ENCODE data around the gene PTCD3. TPM values are rescaled to one million over a fixed set of nuclear protein-coding genes. Genes with fewer than 3 reads are reported as not detected.
A peak's percentile ranks its signal among the peaks of the same experiment; 100 is the strongest.

The PTCD3 gene
- total RNA-seq, 2 experiments from 2014 or later = 180 to 191 TPM

- H3K4me1 Mint-ChIP-seq (ENCODE audit: low read depth) = peaks cover 13% of the 10 kb centered on the region
- ATAC-seq (no peak), DNase-seq (no peak)
- ChIA-PET CTCF (interaction anchor here (12.0 kb wide), 1 partner anchor 246 kb away, joined by 186 read pairs; no protein-coding TSS in a partner anchor), POLR2A (interaction anchor here (0.6 kb wide), 1 partner anchor 84 kb away, joined by 3 read pairs; no protein-coding TSS in a partner anchor)
- H3K27me3 Mint-ChIP-seq = no peaks in the 10 kb centered on the region
- H3K9me3 Mint-ChIP-seq = no peaks in the 10 kb centered on the region
- intact Hi-C loops (cut with micrococcal nuclease) = no loop called here
- H3K4me3 Mint-ChIP-seq = no peak overlapping the region
- TF ChIP-seq, protein P1, sequence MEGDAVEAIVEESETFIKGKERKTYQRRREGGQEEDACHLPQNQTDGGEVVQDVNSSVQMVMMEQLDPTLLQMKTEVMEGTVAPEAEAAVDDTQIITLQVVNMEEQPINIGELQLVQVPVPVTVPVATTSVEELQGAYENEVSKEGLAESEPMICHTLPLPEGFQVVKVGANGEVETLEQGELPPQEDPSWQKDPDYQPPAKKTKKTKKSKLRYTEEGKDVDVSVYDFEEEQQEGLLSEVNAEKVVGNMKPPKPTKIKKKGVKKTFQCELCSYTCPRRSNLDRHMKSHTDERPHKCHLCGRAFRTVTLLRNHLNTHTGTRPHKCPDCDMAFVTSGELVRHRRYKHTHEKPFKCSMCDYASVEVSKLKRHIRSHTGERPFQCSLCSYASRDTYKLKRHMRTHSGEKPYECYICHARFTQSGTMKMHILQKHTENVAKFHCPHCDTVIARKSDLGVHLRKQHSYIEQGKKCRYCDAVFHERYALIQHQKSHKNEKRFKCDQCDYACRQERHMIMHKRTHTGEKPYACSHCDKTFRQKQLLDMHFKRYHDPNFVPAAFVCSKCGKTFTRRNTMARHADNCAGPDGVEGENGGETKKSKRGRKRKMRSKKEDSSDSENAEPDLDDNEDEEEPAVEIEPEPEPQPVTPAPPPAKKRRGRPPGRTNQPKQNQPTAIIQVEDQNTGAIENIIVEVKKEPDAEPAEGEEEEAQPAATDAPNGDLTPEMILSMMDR (IDR thresholded peaks at IDR 0.05) = no peak
- H3K27ac Mint-ChIP-seq = no peak overlapping the region
- peaks cover 66% of the 10 kb centered on the region for H3K36me3 Mint-ChIP-seq (ENCODE audit: low read depth)
Measured at GRCh38 chr2:86074256-86074655, 31.8 kb upstream of the PTCD3 start.

- peaks cover 63% of the 10 kb centered on the region for H3K36me3 Mint-ChIP-seq (ENCODE audit: low read depth)
- ATAC-seq (no peak), DNase-seq (no peak)
- H3K27ac Mint-ChIP-seq = no peak overlapping the region
- no peak overlapping the region for H3K4me3 Mint-ChIP-seq
- H3K9me3 Mint-ChIP-seq = no peaks in the 10 kb centered on the region
- H3K27me3 Mint-ChIP-seq = no peaks in the 10 kb centered on the region
- H3K4me1 Mint-ChIP-seq (ENCODE audit: low read depth) = peaks cover 13% of the 10 kb centered on the region
- intact Hi-C loops (cut with micrococcal nuclease) = no loop called here
- TF ChIP-seq, protein P1 (IDR thresholded peaks at IDR 0.05) = no peak
- ChIA-PET POLR2A (interaction anchor here (0.6 kb wide), 1 partner anchor 83 kb away, joined by 3 read pairs; no protein-coding TSS in a partner anchor), CTCF (interaction anchor here (12.0 kb wide), 1 partner anchor 246 kb away, joined by 186 read pairs; no protein-coding TSS in a partner anchor)
Measured at GRCh38 chr2:86074811-86075210, 31.2 kb upstream of the PTCD3 start.

DNA sequence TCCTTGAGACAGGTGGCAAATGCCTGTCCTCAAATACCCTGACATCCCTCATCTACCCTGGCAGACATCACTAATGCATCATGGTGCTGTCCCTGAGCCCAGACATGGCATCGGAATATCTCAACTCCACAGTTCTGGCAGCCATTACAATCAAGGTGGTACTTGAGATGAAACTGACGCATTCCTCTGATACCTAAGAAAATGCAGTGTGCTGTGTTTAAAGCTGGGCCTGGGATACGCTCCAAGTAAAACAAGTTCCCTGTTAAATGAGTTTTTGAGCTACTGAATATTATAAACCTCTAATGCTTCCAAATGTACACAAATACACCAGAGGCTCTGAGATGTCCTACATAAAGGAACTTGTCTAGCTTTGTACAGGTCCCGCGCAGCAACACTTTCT is 30.1 kb upstream of the PTCD3 start:
- intact Hi-C loops (cut with micrococcal nuclease) = no loop called here
- POLR2A ChIA-PET = interaction anchor here (1.7 kb wide), 1 partner anchor 8 kb away, joined by 4 read pairs; no protein-coding TSS in a partner anchor
- H3K36me3 Mint-ChIP-seq (ENCODE audit: low read depth) = peaks cover 60% of the 10 kb centered on the region

GRCh38 chr2:86078774-86079545 is 27.1 kb upstream of the PTCD3 start:
- ATAC-seq (peak; percentile 43), DNase-seq (peak; percentile 39)
- peak overlapping the region; percentile 55 for H3K27ac Mint-ChIP-seq
- TF ChIP-seq, protein P1 (IDR thresholded peaks at IDR 0.05) = peak; percentile 40
- POLR2A ChIA-PET = interaction anchor here (1.2 to 1.4 kb wide), 3 partner anchors 10 to 251 kb away, joined by 3 read pairs; no protein-coding TSS in a partner anchor
- H3K27me3 Mint-ChIP-seq = no peaks in the 10 kb centered on the region
- intact Hi-C loops (cut with micrococcal nuclease) = no loop called here
- H3K4me3 Mint-ChIP-seq = no peak overlapping the region
- CTCF ChIA-PET = interaction anchor here (0.7 to 12.0 kb wide), 33 partner anchors 8 to 442 kb away, joined by 3 to 186 read pairs (median 4); partner anchors contain the start of gene ST3GAL5
- peaks cover 57% of the 10 kb centered on the region for H3K36me3 Mint-ChIP-seq (ENCODE audit: low read depth)
- H3K4me1 Mint-ChIP-seq (ENCODE audit: low read depth) = peaks cover 25% of the 10 kb centered on the region
- no peaks in the 10 kb centered on the region for H3K9me3 Mint-ChIP-seq

More for the DNA sequence above, 30.1 kb upstream of the PTCD3 start:
- Mint-ChIP-seq H3K27me3 (no peaks in the 10 kb centered on the region), H3K27ac (no peak overlapping the region), H3K4me3 (no peak overlapping the region), H3K9me3 (no peaks in the 10 kb centered on the region), H3K4me1 (ENCODE audit: low read depth) (peaks cover 23% of the 10 kb centered on the region)
- TF ChIP-seq, protein P1 (IDR thresholded peaks at IDR 0.05) = no peak
- CTCF ChIA-PET = interaction anchor here (12.0 kb wide), 1 partner anchor 247 kb away, joined by 186 read pairs; no protein-coding TSS in a partner anchor
- DNase-seq (no peak), ATAC-seq (no peak)
